Measurements from ENCODE around the gene SYTL2. TPM values are rescaled to one million over a fixed set of nuclear protein-coding genes. Genes with fewer than 3 reads are reported as not detected.
"Not testable (repeated sequence)": the region's sequence is repeated elsewhere in the genome, so short reads cannot be mapped to it uniquely, and the experiment has no call there.

The SYTL2 gene, protein sequence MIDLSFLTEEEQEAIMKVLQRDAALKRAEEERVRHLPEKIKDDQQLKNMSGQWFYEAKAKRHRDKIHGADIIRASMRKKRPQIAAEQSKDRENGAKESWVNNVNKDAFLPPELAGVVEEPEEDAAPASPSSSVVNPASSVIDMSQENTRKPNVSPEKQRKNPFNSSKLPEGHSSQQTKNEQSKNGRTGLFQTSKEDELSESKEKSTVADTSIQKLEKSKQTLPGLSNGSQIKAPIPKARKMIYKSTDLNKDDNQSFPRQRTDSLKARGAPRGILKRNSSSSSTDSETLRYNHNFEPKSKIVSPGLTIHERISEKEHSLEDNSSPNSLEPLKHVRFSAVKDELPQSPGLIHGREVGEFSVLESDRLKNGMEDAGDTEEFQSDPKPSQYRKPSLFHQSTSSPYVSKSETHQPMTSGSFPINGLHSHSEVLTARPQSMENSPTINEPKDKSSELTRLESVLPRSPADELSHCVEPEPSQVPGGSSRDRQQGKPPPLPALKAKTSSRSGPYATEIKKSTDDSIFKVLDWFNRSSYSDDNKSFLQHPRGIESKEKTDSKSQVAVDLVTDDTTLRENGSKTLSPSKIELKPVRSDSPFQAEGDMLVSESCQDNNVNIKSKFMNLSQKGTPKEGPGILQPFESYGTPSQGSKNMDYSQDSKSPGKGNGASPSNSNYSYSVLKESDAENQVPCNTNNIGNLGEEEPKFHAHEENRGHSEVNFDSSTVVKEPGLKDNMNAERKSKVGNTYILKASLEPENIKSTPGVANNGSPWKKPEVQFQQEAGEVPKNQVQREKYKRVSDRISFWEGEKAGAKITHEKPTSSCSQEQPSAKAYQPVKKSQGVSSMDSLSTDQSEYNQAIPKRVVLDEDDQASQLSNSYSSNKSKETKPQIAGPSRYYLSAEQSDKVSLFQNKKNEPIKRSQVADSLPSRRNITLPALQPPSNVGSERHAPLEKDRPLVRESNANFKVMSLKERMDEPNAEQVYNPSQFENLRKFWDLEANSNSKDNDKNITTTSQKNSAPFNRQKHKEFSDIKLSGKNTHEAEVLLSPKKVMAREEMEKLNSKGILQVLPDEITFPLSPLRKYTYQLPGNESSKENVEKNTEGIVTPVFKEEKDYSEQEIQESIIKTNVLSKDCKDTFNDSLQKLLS (N-terminal part only)
- 11.4 TPM for polyA plus RNA-seq (2013, experiment 1 of 2)
- 7.7 TPM for polyA plus RNA-seq (2013, experiment 2 of 2)

GRCh38 chr11:85810871-85811611 is at the start of gene SYTL2:
TSS of gene SYTL2 (minus strand) at chr11:85811141. CDS start at chr11:85757725, 53,416 bp downstream.
- peak within 1 kb of the TSS; percentile 66 for H3K27ac ChIP-seq (ENCODE audit: low read depth, low read length, severe bottlenecking)
- H3K4me3 ChIP-seq (ENCODE audit: extremely low read depth, insufficient read depth, low read length, poor library complexity, severe bottlenecking): peak within 1 kb of the TSS; percentile 40
- H3K9me3 ChIP-seq (ENCODE audit: control insufficient read depth, low read length): no peaks in the 10 kb centered on the region
- WGBS, 2 experiments (ENCODE audit: insufficient coverage in 2 of 2): 0 to 1% methylated on average over 35 to 40 of the region's 72 CpGs
- no peaks in the 10 kb centered on the region for H3K36me3 ChIP-seq (ENCODE audit: control insufficient read depth, insufficient read depth, low read length)
- H3K4me1 ChIP-seq (ENCODE audit: control insufficient read depth, insufficient read depth, low read length, poor library complexity, severe bottlenecking): peaks cover 18% of the 10 kb centered on the region

DNA sequence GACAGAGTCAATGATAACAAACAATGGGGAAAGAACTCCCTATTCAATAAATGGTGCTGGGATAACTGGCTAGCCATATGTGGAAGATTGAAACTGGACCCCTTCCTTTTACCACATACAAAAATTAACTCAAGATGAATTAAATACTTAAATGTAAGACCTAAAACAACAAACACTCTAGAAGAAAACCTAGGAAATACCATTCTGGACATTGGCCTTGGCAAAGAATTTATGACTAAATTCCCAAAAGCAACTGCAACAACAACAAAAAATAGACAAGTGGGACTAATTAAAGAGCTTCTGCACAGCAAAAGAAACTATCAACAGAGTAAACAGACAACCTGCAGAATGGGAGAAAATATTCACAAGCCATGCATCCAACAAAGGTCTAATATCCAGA is 48.6 kb upstream of the SYTL2 start:
- not testable (repeated sequence) for H3K4me1 ChIP-seq (ENCODE audit: control insufficient read depth, insufficient read depth, low read length, poor library complexity, severe bottlenecking); H3K4me3 ChIP-seq (ENCODE audit: extremely low read depth, insufficient read depth, low read length, poor library complexity, severe bottlenecking); H3K9me3 ChIP-seq (ENCODE audit: control insufficient read depth, low read length); H3K36me3 ChIP-seq (ENCODE audit: control insufficient read depth, insufficient read depth, low read length); H3K27ac ChIP-seq (ENCODE audit: low read depth, low read length, severe bottlenecking)

DNA sequence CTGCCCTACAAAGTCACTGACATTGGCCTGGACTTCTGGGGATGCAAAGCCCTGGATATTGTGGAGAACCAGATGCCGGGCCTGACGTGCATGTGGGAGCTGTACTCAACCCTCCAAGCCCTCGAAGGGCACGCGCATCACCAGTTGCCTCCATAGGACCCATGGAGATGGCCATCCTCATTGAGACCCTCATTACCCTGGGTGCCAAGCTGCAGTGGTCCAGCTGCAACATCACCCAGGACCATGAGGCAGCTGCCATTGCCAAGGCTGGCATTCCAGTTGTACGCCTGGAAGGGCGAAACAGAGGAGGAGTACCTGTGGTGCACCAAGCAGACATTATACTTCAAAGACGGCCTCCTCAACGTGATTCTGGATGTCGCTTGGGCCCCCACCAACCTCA is 46.2 kb upstream of the SYTL2 start:
- H3K4me3 ChIP-seq (ENCODE audit: extremely low read depth, insufficient read depth, low read length, poor library complexity, severe bottlenecking): no peak overlapping the region
- no peak overlapping the region for H3K27ac ChIP-seq (ENCODE audit: low read depth, low read length, severe bottlenecking)
- no peaks in the 10 kb centered on the region for H3K36me3 ChIP-seq (ENCODE audit: control insufficient read depth, insufficient read depth, low read length)
- 86 to 94% methylated on average over 7 to 9 of the region's 10 CpGs for WGBS, 2 experiments (ENCODE audit: insufficient coverage in 2 of 2)
- H3K9me3 ChIP-seq (ENCODE audit: control insufficient read depth, low read length): peaks cover 2% of the 10 kb centered on the region
- H3K4me1 ChIP-seq (ENCODE audit: control insufficient read depth, insufficient read depth, low read length, poor library complexity, severe bottlenecking): peaks cover 7% of the 10 kb centered on the region

GRCh38 chr11:85855341-85855656 is 44.4 kb upstream of the SYTL2 start, which contains the start of gene CCDC83:
TSS of gene CCDC83 (plus strand) at chr11:85855383. CDS start at chr11:85865124, 9,741 bp downstream.
- H3K4me1 ChIP-seq (ENCODE audit: control insufficient read depth, insufficient read depth, low read length, poor library complexity, severe bottlenecking): peaks cover 7% of the 10 kb centered on the region
- peak within 1 kb of the TSS; percentile 78 for H3K27ac ChIP-seq (ENCODE audit: low read depth, low read length, severe bottlenecking)
- peaks cover 7% of the 10 kb centered on the region for H3K9me3 ChIP-seq (ENCODE audit: control insufficient read depth, low read length)
- H3K4me3 ChIP-seq (ENCODE audit: extremely low read depth, insufficient read depth, low read length, poor library complexity, severe bottlenecking): peak within 1 kb of the TSS; percentile 34
- H3K36me3 ChIP-seq (ENCODE audit: control insufficient read depth, insufficient read depth, low read length): no peaks in the 10 kb centered on the region
- 39 to 75% methylated on average over 5 to 12 of the region's 13 CpGs for WGBS, 2 experiments (ENCODE audit: insufficient coverage in 2 of 2)

DNA sequence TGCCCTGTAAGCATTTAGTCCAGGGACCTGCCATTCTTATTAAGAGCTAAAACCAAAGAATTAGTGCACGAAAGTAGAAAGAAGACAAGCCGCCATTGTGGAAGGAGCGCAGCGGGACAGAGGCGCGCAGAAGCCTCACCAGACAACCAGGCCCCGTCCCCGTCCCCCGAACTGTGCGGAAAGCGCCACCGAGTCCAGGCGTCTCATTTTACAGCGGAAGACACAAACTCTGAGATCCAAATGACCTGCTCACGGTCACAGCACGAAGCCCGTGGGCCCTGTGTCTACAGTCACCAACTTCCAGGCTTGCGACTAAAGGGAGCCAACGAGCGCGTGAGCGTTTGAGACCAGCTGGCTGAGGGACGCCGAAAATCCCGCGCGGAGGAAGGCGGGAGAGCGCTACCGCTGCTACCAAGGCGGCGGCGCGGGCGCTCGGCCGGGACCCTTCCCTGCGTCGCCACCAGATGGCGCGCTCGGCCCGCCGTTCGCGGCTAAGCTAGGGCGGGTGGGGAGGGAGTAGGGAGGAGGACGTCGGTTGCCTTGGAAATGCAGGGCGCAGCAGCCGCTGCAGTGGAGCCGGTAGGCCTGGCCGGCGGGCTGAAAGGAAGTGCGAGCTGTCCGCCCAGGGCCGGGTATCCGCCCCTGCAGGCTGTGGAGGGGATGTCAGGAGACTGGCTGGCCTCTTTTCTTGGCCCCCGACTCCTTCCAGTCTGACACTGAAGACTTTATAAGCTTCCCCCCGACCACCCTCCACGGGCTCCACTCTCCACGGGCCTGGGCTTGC is 43.8 kb upstream of the SYTL2 start:
- Histone ChIP-seq H3K36me3 (ENCODE audit: control insufficient read depth, insufficient read depth, low read length) (no peaks in the 10 kb centered on the region), H3K4me3 (ENCODE audit: extremely low read depth, insufficient read depth, low read length, poor library complexity, severe bottlenecking) (peak overlapping the region; percentile 34), H3K4me1 (ENCODE audit: control insufficient read depth, insufficient read depth, low read length, poor library complexity, severe bottlenecking) (peaks cover 7% of the 10 kb centered on the region), H3K9me3 (ENCODE audit: control insufficient read depth, low read length) (peaks cover 7% of the 10 kb centered on the region), H3K27ac (ENCODE audit: low read depth, low read length, severe bottlenecking) (peak overlapping the region; percentile 78)
- WGBS, 2 experiments (ENCODE audit: insufficient coverage in 2 of 2): 3 to 5% methylated on average over 29 to 42 of the region's 62 CpGs

DNA sequence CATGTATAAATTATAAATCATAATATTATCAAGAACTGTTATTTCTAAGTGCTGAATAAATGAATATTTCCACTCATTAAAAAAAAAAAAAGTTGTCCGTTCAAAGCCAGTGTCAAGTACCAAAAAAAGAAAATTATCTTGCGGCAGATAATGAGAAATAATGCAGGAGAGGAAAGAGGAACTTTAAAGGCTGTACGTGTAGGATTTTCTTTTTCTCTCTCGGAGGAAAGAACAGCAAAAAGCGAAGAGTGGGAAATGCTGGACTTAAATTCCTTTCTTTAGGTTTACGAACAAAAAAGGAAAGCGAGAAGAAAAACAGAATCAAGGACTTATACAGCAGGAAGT is 43.2 kb upstream of the SYTL2 start:
- H3K4me3 ChIP-seq (ENCODE audit: extremely low read depth, insufficient read depth, low read length, poor library complexity, severe bottlenecking): peak overlapping the region; percentile 34
- WGBS, 2 experiments (ENCODE audit: insufficient coverage in 2 of 2): 77 to 80% methylated on average over 6 to 7 of the region's 7 CpGs
- H3K4me1 ChIP-seq (ENCODE audit: control insufficient read depth, insufficient read depth, low read length, poor library complexity, severe bottlenecking): peaks cover 7% of the 10 kb centered on the region
- peak overlapping the region; percentile 78 for H3K27ac ChIP-seq (ENCODE audit: low read depth, low read length, severe bottlenecking)
- peaks cover 7% of the 10 kb centered on the region for H3K9me3 ChIP-seq (ENCODE audit: control insufficient read depth, low read length)
- H3K36me3 ChIP-seq (ENCODE audit: control insufficient read depth, insufficient read depth, low read length): no peaks in the 10 kb centered on the region

GRCh38 chr11:85853541-85853940 is 42.6 kb upstream of the SYTL2 start:
- peaks cover 11% of the 10 kb centered on the region for H3K4me1 ChIP-seq (ENCODE audit: control insufficient read depth, insufficient read depth, low read length, poor library complexity, severe bottlenecking)
- WGBS, 2 experiments (ENCODE audit: insufficient coverage in 2 of 2): no CpG with 5 or more reads among the region's 7 CpGs
- not testable (repeated sequence) for H3K27ac ChIP-seq (ENCODE audit: low read depth, low read length, severe bottlenecking); H3K4me3 ChIP-seq (ENCODE audit: extremely low read depth, insufficient read depth, low read length, poor library complexity, severe bottlenecking); H3K36me3 ChIP-seq (ENCODE audit: control insufficient read depth, insufficient read depth, low read length); H3K9me3 ChIP-seq (ENCODE audit: control insufficient read depth, low read length)

GRCh38 chr11:85852754-85853153 is 41.8 kb upstream of the SYTL2 start:
- peaks cover 13% of the 10 kb centered on the region for H3K4me1 ChIP-seq (ENCODE audit: control insufficient read depth, insufficient read depth, low read length, poor library complexity, severe bottlenecking)
- not testable (repeated sequence) for H3K36me3 ChIP-seq (ENCODE audit: control insufficient read depth, insufficient read depth, low read length); H3K27ac ChIP-seq (ENCODE audit: low read depth, low read length, severe bottlenecking); H3K4me3 ChIP-seq (ENCODE audit: extremely low read depth, insufficient read depth, low read length, poor library complexity, severe bottlenecking); H3K9me3 ChIP-seq (ENCODE audit: control insufficient read depth, low read length)
- WGBS, 2 experiments (ENCODE audit: insufficient coverage in 2 of 2): 98 to 99% methylated on average over 21 to 24 of the region's 33 CpGs

- Histone ChIP-seq H3K9me3 (ENCODE audit: control insufficient read depth, low read length) (peaks cover 7% of the 10 kb centered on the region), H3K4me1 (ENCODE audit: control insufficient read depth, insufficient read depth, low read length, poor library complexity, severe bottlenecking) (peaks cover 11% of the 10 kb centered on the region), H3K36me3 (ENCODE audit: control insufficient read depth, insufficient read depth, low read length) (no peaks in the 10 kb centered on the region), H3K4me3 (ENCODE audit: extremely low read depth, insufficient read depth, low read length, poor library complexity, severe bottlenecking) (no peak overlapping the region), H3K27ac (ENCODE audit: low read depth, low read length, severe bottlenecking) (no peak overlapping the region)
- WGBS, 2 experiments (ENCODE audit: insufficient coverage in 2 of 2): no CpG with 5 or more reads among the region's 2 CpGs
Measured at GRCh38 chr11:85848556-85848955, 37.6 kb upstream of the SYTL2 start.
